IMR-90 (cell line): ENCODE data around the gene PEAK3.

ENCODE experiments used
- FOS ChIP-seq: fragments of 150-350 bp; IDR thresholded peaks from 2 replicates; pipeline ENCODE4 v1.6.1; 2016; ENCODE audit warnings: low read depth, low read length
- MAZ ChIP-seq: IDR thresholded peaks from 2 replicates; pipeline ENCODE4 v1.6.1; 2012; ENCODE audit warnings: low read depth, mild to moderate bottlenecking, low read length, improper control_type of control experiment, moderate library complexity, borderline replicate concordance
- MXI1 ChIP-seq: IDR thresholded peaks from 2 replicates; pipeline ENCODE4 v1.6.1; 2012; ENCODE audit warnings: low read depth, mild to moderate bottlenecking, low read length, moderate library complexity, borderline replicate concordance
- NFE2L2 ChIP-seq: fragments of 150-350 bp; IDR thresholded peaks from 2 replicates; pipeline ENCODE4 v1.6.1; 2016; ENCODE audit warnings: low read depth, mild to moderate bottlenecking, low read length
- POLR2A ChIP-seq: IDR thresholded peaks from 2 replicates; pipeline ENCODE4 v1.6.1; 2012; ENCODE audit warnings: mild to moderate bottlenecking, low read depth, low read length
- RAD21 ChIP-seq: IDR thresholded peaks from 2 replicates; pipeline ENCODE4 v1.6.1; 2012; ENCODE audit warnings: low read length, improper control_type of control experiment
- RCOR1 ChIP-seq: IDR thresholded peaks from 2 replicates; pipeline ENCODE4 v1.6.1; 2012; ENCODE audit warnings: mild to moderate bottlenecking, low read length, improper control_type of control experiment; ENCODE audit not compliant: insufficient replicate concordance
- RFX5 ChIP-seq: IDR thresholded peaks from 2 replicates; pipeline ENCODE4 v1.8.0; 2012; ENCODE audit warnings: low read depth, mild to moderate bottlenecking, low read length, moderate library complexity
- SMC3 ChIP-seq: fragments of 150-350 bp; IDR thresholded peaks from 2 replicates; pipeline ENCODE4 v1.6.1; 2016; ENCODE audit warnings: low read depth, mild to moderate bottlenecking, antibody characterized with exemption, low read length, moderate library complexity
- TF ChIP-seq, protein P1 (sequence below): conservative IDR thresholded peaks from 2 replicates; pipeline ENCODE4 v1.5.1; 2012; ENCODE audit warnings: mild to moderate bottlenecking, low read depth, low read length, improper control_type of control experiment
- TF ChIP-seq, protein P2 (sequence below): fragments of 150-350 bp; IDR thresholded peaks from 2 replicates; pipeline ENCODE4 v1.6.1; 2016; ENCODE audit warnings: low read depth, mild to moderate bottlenecking, low read length, moderate library complexity, borderline replicate concordance
- TF ChIP-seq, protein P3 (sequence below): fragments of 150-350 bp; IDR thresholded peaks from 2 replicates; pipeline ENCODE4 v1.6.1; 2017; ENCODE audit warnings: mild to moderate bottlenecking, antibody characterized with exemption, low read length, low read depth

DNA sequence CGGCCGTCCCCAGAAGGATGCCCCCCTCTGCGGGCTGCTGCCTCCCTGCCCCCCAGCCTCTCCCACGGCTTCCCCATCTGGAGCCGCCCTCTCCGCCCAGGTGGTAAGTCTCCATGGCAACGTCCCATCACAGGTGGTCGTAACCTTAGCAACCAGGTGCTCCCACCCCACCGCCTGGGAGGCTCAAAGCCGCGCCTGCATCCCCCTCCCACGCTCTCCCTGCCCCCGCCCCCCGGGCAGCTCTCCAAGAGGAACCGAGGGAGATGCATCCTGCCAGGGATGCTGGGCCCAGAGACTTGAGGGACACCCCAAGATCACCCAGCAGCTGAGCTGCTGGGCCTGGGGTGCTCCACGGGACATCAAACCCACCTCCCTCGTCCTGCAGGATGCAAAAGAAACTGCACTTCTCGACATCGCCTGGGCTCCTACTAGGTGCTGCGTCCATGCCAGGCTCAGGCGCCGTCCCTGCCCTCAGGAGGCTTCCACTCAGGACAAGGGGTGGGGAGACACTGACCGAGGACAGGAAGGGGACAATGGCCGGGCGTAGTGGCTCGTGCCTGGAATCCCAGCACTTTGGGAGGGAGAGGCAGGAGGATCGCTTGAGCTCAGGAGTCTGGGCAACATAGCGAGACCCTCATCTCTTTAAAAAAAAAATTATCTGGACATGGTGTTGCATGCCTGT, 31.0 kb upstream of the PEAK3 start:
- no peak for TF ChIP-seq POLR2A
- TF ChIP-seq RCOR1 = no peak
- TF ChIP-seq FOS = no peak
- TF ChIP-seq, protein P1, sequence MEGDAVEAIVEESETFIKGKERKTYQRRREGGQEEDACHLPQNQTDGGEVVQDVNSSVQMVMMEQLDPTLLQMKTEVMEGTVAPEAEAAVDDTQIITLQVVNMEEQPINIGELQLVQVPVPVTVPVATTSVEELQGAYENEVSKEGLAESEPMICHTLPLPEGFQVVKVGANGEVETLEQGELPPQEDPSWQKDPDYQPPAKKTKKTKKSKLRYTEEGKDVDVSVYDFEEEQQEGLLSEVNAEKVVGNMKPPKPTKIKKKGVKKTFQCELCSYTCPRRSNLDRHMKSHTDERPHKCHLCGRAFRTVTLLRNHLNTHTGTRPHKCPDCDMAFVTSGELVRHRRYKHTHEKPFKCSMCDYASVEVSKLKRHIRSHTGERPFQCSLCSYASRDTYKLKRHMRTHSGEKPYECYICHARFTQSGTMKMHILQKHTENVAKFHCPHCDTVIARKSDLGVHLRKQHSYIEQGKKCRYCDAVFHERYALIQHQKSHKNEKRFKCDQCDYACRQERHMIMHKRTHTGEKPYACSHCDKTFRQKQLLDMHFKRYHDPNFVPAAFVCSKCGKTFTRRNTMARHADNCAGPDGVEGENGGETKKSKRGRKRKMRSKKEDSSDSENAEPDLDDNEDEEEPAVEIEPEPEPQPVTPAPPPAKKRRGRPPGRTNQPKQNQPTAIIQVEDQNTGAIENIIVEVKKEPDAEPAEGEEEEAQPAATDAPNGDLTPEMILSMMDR = no peak
- no peak for TF ChIP-seq SMC3
- TF ChIP-seq, protein P2, sequence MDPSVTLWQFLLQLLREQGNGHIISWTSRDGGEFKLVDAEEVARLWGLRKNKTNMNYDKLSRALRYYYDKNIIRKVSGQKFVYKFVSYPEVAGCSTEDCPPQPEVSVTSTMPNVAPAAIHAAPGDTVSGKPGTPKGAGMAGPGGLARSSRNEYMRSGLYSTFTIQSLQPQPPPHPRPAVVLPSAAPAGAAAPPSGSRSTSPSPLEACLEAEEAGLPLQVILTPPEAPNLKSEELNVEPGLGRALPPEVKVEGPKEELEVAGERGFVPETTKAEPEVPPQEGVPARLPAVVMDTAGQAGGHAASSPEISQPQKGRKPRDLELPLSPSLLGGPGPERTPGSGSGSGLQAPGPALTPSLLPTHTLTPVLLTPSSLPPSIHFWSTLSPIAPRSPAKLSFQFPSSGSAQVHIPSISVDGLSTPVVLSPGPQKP = no peak
- TF ChIP-seq, protein P3, sequence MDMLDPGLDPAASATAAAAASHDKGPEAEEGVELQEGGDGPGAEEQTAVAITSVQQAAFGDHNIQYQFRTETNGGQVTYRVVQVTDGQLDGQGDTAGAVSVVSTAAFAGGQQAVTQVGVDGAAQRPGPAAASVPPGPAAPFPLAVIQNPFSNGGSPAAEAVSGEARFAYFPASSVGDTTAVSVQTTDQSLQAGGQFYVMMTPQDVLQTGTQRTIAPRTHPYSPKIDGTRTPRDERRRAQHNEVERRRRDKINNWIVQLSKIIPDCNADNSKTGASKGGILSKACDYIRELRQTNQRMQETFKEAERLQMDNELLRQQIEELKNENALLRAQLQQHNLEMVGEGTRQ = no peak
- no peak for TF ChIP-seq MXI1
- no peak for TF ChIP-seq MAZ
- no peak for TF ChIP-seq NFE2L2
- TF ChIP-seq RAD21 = no peak
- no peak for TF ChIP-seq RFX5
